Suprapubic skin (tissue), 3 donors: ENCODE measurements around the gene SMAP1.

Experiments
- POLR2A ChIP-seq, 2 donors: fragments of 450-650 bp; IDR thresholded peaks; one replicate each; pipeline ENCODE4 v1.6.1; 2017; ENCODE audit warnings: antibody characterized with exemption in 2 of 2, mild to moderate bottlenecking in 2 of 2, moderate library complexity in 2 of 2
- TF ChIP-seq, protein P1 (sequence below), 2 donors: fragments of 200-600 bp in 1 of 2; fragments of 450-650 bp in 1 of 2; sonication (generic) in 1 of 2; IDR thresholded peaks; one replicate each; pipeline ENCODE4 v1.5.1; 2016 to 2019; ENCODE audit warnings: antibody characterized with exemption in 2 of 2, mild to moderate bottlenecking in 1 of 2, moderate library complexity in 1 of 2

DNA sequence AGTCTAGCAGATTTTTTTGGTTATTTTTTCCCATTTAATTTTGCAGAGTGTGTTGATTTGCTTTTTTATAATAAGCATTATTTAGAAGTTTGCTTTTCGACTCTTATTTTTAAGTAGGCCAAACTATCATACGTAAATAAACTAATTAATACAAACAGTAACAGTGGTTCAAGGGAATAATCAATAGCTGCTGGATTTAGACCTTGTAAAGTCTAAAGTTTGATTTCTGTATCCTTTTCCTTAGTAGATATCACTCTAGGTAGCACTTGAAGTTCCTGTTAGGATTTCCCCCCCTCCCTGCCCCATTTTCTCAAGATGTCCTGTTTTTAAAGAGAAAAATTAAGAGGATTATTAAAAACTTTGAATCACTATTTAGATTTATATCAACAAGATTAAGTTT, 153.1 kb downstream of the SMAP1 start:
- no peak for TF ChIP-seq POLR2A (IDR thresholded peaks at IDR 0.05)
- TF ChIP-seq, protein P1, sequence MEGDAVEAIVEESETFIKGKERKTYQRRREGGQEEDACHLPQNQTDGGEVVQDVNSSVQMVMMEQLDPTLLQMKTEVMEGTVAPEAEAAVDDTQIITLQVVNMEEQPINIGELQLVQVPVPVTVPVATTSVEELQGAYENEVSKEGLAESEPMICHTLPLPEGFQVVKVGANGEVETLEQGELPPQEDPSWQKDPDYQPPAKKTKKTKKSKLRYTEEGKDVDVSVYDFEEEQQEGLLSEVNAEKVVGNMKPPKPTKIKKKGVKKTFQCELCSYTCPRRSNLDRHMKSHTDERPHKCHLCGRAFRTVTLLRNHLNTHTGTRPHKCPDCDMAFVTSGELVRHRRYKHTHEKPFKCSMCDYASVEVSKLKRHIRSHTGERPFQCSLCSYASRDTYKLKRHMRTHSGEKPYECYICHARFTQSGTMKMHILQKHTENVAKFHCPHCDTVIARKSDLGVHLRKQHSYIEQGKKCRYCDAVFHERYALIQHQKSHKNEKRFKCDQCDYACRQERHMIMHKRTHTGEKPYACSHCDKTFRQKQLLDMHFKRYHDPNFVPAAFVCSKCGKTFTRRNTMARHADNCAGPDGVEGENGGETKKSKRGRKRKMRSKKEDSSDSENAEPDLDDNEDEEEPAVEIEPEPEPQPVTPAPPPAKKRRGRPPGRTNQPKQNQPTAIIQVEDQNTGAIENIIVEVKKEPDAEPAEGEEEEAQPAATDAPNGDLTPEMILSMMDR (IDR thresholded peaks at IDR 0.05): no peak
